ENCODE measurements around the gene SSC5D. TPM values are rescaled to one million over a fixed set of nuclear protein-coding genes. Genes with fewer than 3 reads are reported as not detected.

SSC5D gene
- polyA plus RNA-seq, 1 donor (not counting 4 experiments of a cell fraction or from before 2014, with no cell fraction given), result not detected

- Histone ChIP-seq H3K9me3 (ENCODE audit: control insufficient read depth, low read depth, low read length) (no peaks in the 10 kb centered on the region), H2AFZ (ENCODE audit: control insufficient read depth, low read length) (no peak overlapping the region)
- dilution Hi-C loops (cut with MboI; ENCODE audit: extremely low pct_ligation_motif_present, low sequenced_read_pairs), result no loop called here
Observed at GRCh38 chr19:55481794-55482155, 6.5 kb upstream of the SSC5D start.

GRCh38 chr19:55482156-55482961 is 5.9 kb upstream of the SSC5D start:
- FAIRE-seq (no peak), DNase-seq (ENCODE audit: low read depth, low spot score) (no peak)
- dilution Hi-C loops (cut with MboI; ENCODE audit: extremely low pct_ligation_motif_present, low sequenced_read_pairs), result no loop called here
- H3K27ac ChIP-seq (ENCODE audit: control insufficient read depth, insufficient read depth, low read length), result no peak overlapping the region
- no peak overlapping the region for H3K4me3 ChIP-seq (ENCODE audit: control insufficient read depth in 2 of 3, extremely low read depth in 1 of 3, insufficient read depth in 2 of 3, low read depth in 1 of 3, low read length in 3 of 3)
- H3K9me3 ChIP-seq (ENCODE audit: control insufficient read depth, low read depth, low read length), result no peaks in the 10 kb centered on the region
- peaks cover 0 to 5% of the 10 kb centered on the region in 2 experiments for H3K36me3 ChIP-seq (ENCODE audit: control insufficient read depth in 2 of 2, extremely low read depth in 1 of 2, insufficient read depth in 2 of 2, low read length in 2 of 2)
- TF ChIP-seq EZH2 (IDR thresholded peaks at IDR 0.05; ENCODE audit: low read length) (no peak), CTCF (optimal IDR thresholded peaks at IDR 0.05 in 1 of 3, IDR thresholded peaks at IDR 0.05 in 1 of 3, conservative IDR thresholded peaks at IDR 0.05 in 1 of 3; ENCODE audit: extremely low read depth in 1 of 3, insufficient read depth in 2 of 3, low read length in 3 of 3) (no peak)
- no peak overlapping the region for H3K4me2 ChIP-seq (ENCODE audit: control insufficient read depth, extremely low read depth, insufficient read depth, low read depth, low read length)
- no peaks in the 10 kb centered on the region for H3K27me3 ChIP-seq (ENCODE audit: control insufficient read depth, extremely low read depth, insufficient read depth, low read length)
- H4K20me1 ChIP-seq (ENCODE audit: control insufficient read depth, extremely low read depth, insufficient read depth, low read length), result no peaks in the 10 kb centered on the region
- peaks cover 22% of the 10 kb centered on the region for H3K79me2 ChIP-seq (ENCODE audit: control insufficient read depth, insufficient read depth, low read length)
- peaks cover 25% of the 10 kb centered on the region for H3K4me1 ChIP-seq (ENCODE audit: control insufficient read depth, extremely low read depth, insufficient read depth, low read length)
- no peak overlapping the region for H2AFZ ChIP-seq (ENCODE audit: control insufficient read depth, low read length)
- H3K9me1 ChIP-seq (ENCODE audit: control insufficient read depth, extremely low read depth, insufficient read depth, low read length), result peaks cover 3% of the 10 kb centered on the region
- H3K9ac ChIP-seq (ENCODE audit: control insufficient read depth, extremely low read depth, insufficient read depth, low read length), result no peak overlapping the region

More at GRCh38 chr19:55481794-55482155, 6.5 kb upstream of the SSC5D start:
- no peak for TF ChIP-seq EZH2 (IDR thresholded peaks at IDR 0.05; ENCODE audit: low read length)
- TF ChIP-seq CTCF (optimal IDR thresholded peaks at IDR 0.05 in 1 of 3, IDR thresholded peaks at IDR 0.05 in 1 of 3, conservative IDR thresholded peaks at IDR 0.05 in 1 of 3; ENCODE audit: extremely low read depth in 1 of 3, insufficient read depth in 2 of 3, low read length in 3 of 3), result no peak
- H3K9me1 ChIP-seq (ENCODE audit: control insufficient read depth, extremely low read depth, insufficient read depth, low read length), result no peaks in the 10 kb centered on the region
- H3K4me1 ChIP-seq (ENCODE audit: control insufficient read depth, extremely low read depth, insufficient read depth, low read length), result peaks cover 20% of the 10 kb centered on the region
- H3K4me2 ChIP-seq (ENCODE audit: control insufficient read depth, extremely low read depth, insufficient read depth, low read depth, low read length), result no peak overlapping the region
- H3K36me3 ChIP-seq (ENCODE audit: control insufficient read depth in 2 of 2, extremely low read depth in 1 of 2, insufficient read depth in 2 of 2, low read length in 2 of 2), result peaks cover 0 to 5% of the 10 kb centered on the region in 2 experiments
- H3K27me3 ChIP-seq (ENCODE audit: control insufficient read depth, extremely low read depth, insufficient read depth, low read length), result no peaks in the 10 kb centered on the region
- FAIRE-seq, result no peak
- H4K20me1 ChIP-seq (ENCODE audit: control insufficient read depth, extremely low read depth, insufficient read depth, low read length), result no peaks in the 10 kb centered on the region
- H3K4me3 ChIP-seq (ENCODE audit: control insufficient read depth in 2 of 3, extremely low read depth in 1 of 3, insufficient read depth in 2 of 3, low read depth in 1 of 3, low read length in 3 of 3), result no peak overlapping the region
- DNase-seq (ENCODE audit: low read depth, low spot score), result no peak
- H3K9ac ChIP-seq (ENCODE audit: control insufficient read depth, extremely low read depth, insufficient read depth, low read length), result no peak overlapping the region
- no peak overlapping the region for H3K27ac ChIP-seq (ENCODE audit: control insufficient read depth, insufficient read depth, low read length)
- H3K79me2 ChIP-seq (ENCODE audit: control insufficient read depth, insufficient read depth, low read length), result peaks cover 22% of the 10 kb centered on the region

Measured in keratinocyte (primary cell).